A549 (cell line): ENCODE data around the gene STK17A. TPM values are rescaled to one million over a fixed set of nuclear protein-coding genes. Genes with fewer than 3 reads are reported as not detected.

Experiments
- ATAC-seq, 2 experiments: fragments of 200-7000 bp in 1 of 2; fragments of >200 bp in 1 of 2; cut with Nextera tagmentation in 1 of 2; cut with Tn5 transposase in 1 of 2; 3 replicates each; pipeline versions ENCODE4 v1.8.0 to v1.9.1; 2018 to 2020; ENCODE audit warnings: mild to moderate bottlenecking in 1 of 2, moderate library complexity in 1 of 2
- CTCF ChIA-PET: fragments of 300-600 bp; sonication (Branson Sonifier 250); formaldehyde crosslinking; extraction: SDS; loops from one replicate; lab custom pipeline; 2021; ENCODE audit warnings: antibody characterized with exemption, inconsistent platforms; lab: Yijun Ruan, JAX
- POLR2A ChIA-PET: fragments of 350-600 bp; formaldehyde crosslinking; extraction: SDS; loops from one replicate; lab custom pipeline; 2021; ENCODE audit warnings: antibody characterized with exemption, inconsistent platforms; lab: Yijun Ruan, JAX
- DNase-seq, 2 experiments: peaks; one replicate each; pipeline versions ENCODE4 v3.0.0 to v3.0.0-alpha.2; 2011 to 2016; ENCODE audit warnings: low read depth in 1 of 2, low spot score in 1 of 2
- FAIRE-seq: peaks from 2 replicates; lab custom pipeline; 2011; peaks lifted over from hg19 to GRCh38; lab: Jason Lieb, UNC
- H3K27ac ChIP-seq, 2 experiments: fragments of >200 bp; sonication (Bioruptor Twin); formaldehyde crosslinking; 3 replicates each; pipeline ENCODE4 v1.5.1; 2016 to 2017
- H3K4me1 ChIP-seq: fragments of >200 bp; sonication (Bioruptor Twin); formaldehyde crosslinking; 3 replicates; pipeline ENCODE4 v1.6.1; 2016
- H3K4me2 ChIP-seq: fragments of >200 bp; sonication (Bioruptor Twin); formaldehyde crosslinking; 3 replicates; pipeline ENCODE4 v1.6.1; 2016
- H3K4me3 ChIP-seq: fragments of >200 bp; sonication (Bioruptor Twin); formaldehyde crosslinking; 3 replicates; pipeline ENCODE4 v1.5.1; 2016
- H3K9me3 ChIP-seq: fragments of >200 bp; sonication (Bioruptor Twin); formaldehyde crosslinking; 3 replicates; pipeline ENCODE4 v1.6.1; 2016
- ATOH8 ChIP-seq: fragments of 250-450 bp; sonication (Bioruptor Pico); IDR thresholded peaks from 2 replicates; pipeline ENCODE4 v1.5.0; 2020; ENCODE audit warnings: low read depth, mild to moderate bottlenecking, moderate library complexity
- BCL3 ChIP-seq: fragments of >200 bp; sonication (Bioruptor Twin); formaldehyde crosslinking; IDR thresholded peaks from 3 replicates; pipeline ENCODE4 v1.6.1; 2016
- CHD2 ChIP-seq: fragments of 150-350 bp; IDR thresholded peaks from 2 replicates; pipeline ENCODE4 v1.6.1; 2014; ENCODE audit warnings: low read length; ENCODE audit not compliant: partially characterized antibody
- EHF ChIP-seq: fragments of 250-450 bp; sonication (Bioruptor Pico); IDR thresholded peaks from 2 replicates; pipeline ENCODE4 v1.5.0; 2020; ENCODE audit warnings: mild to moderate bottlenecking
- FOSL2 ChIP-seq, 2 experiments: fragments of 450-650 bp in 1 of 2; fragments of >200 bp in 1 of 2; sonication (Bioruptor Twin) in 1 of 2; formaldehyde crosslinking; IDR thresholded peaks; 2 replicates each; pipeline versions ENCODE4 v1.5.0 to v1.6.1; 2016 to 2020; ENCODE audit warnings: mild to moderate bottlenecking in 1 of 2, moderate library complexity in 1 of 2
- FOXS1 ChIP-seq: fragments of 250-450 bp; sonication (Bioruptor Pico); IDR thresholded peaks from 2 replicates; pipeline ENCODE4 v1.5.0; 2020; ENCODE audit warnings: mild to moderate bottlenecking, moderate library complexity
- GATA3 ChIP-seq: IDR thresholded peaks from 2 replicates; pipeline ENCODE4 v1.6.1; 2012; ENCODE audit warnings: borderline replicate concordance
- HES2 ChIP-seq: fragments of >200 bp; sonication (Bioruptor Twin); formaldehyde crosslinking; IDR thresholded peaks from 2 replicates; pipeline ENCODE4 v1.6.1; 2016
- HOXA7 ChIP-seq: fragments of 250-450 bp; sonication (Bioruptor Pico); IDR thresholded peaks from 2 replicates; pipeline ENCODE4 v1.5.0; 2020; ENCODE audit warnings: mild to moderate bottlenecking, moderate library complexity
- HOXB5 ChIP-seq: fragments of 250-450 bp; sonication (Bioruptor Pico); IDR thresholded peaks from 2 replicates; pipeline ENCODE4 v1.5.0; 2020; ENCODE audit warnings: mild to moderate bottlenecking, moderate library complexity
- JUNB ChIP-seq: fragments of >200 bp; sonication (Bioruptor Twin); formaldehyde crosslinking; IDR thresholded peaks from 2 replicates; pipeline ENCODE4 v1.6.1; 2016
- KDM1A ChIP-seq: fragments of 200-600 bp; sonication (generic); IDR thresholded peaks from 2 replicates; pipeline ENCODE4 v1.6.1; 2016; ENCODE audit warnings: low read depth, mild to moderate bottlenecking
- KDM5A ChIP-seq: fragments of 200-600 bp; sonication (generic); IDR thresholded peaks from 2 replicates; pipeline ENCODE4 v1.6.1; 2016; ENCODE audit warnings: antibody characterized with exemption, mild to moderate bottlenecking
- PBX3 ChIP-seq: IDR thresholded peaks from 2 replicates; pipeline ENCODE4 v1.6.1; 2012
- POLR2AphosphoS2 ChIP-seq: conservative IDR thresholded peaks from 2 replicates; pipeline ENCODE4 v1.6.1; 2012; ENCODE audit warnings: low read length, improper control_type of control experiment, inconsistent platforms
- RAD21 ChIP-seq, 2 experiments: fragments of >200 bp in 1 of 2; sonication (Bioruptor Twin) in 1 of 2; formaldehyde crosslinking in 1 of 2; IDR thresholded peaks in 1 of 2; conservative IDR thresholded peaks in 1 of 2; 2 replicates in 1 of 2; 3 replicates in 1 of 2; pipeline ENCODE4 v1.6.1; 2012 to 2018; ENCODE audit warnings: inconsistent platforms in 1 of 2
- RCOR1 ChIP-seq: fragments of 150-350 bp; IDR thresholded peaks from 2 replicates; pipeline ENCODE4 v1.6.1; 2014; ENCODE audit warnings: antibody characterized with exemption, low read length, low read depth
- RFX5 ChIP-seq: fragments of 450-650 bp; IDR thresholded peaks from 2 replicates; pipeline ENCODE4 v1.7.1; 2014; ENCODE audit warnings: antibody characterized with exemption, mild to moderate bottlenecking, moderate library complexity
- SMC3 ChIP-seq: fragments of >200 bp; sonication (Bioruptor Twin); formaldehyde crosslinking; IDR thresholded peaks from 3 replicates; pipeline ENCODE4 v1.6.1; 2018; ENCODE audit warnings: inconsistent platforms
- SREBF2 ChIP-seq: fragments of 450-650 bp; IDR thresholded peaks from 2 replicates; pipeline ENCODE4 v1.6.1; 2014; ENCODE audit warnings: mild to moderate bottlenecking, moderate library complexity
- ZC3H11A ChIP-seq: fragments of 450-650 bp; IDR thresholded peaks from 2 replicates; pipeline ENCODE4 v1.6.1; 2014; ENCODE audit warnings: antibody characterized with exemption, mild to moderate bottlenecking
- ZFP36 ChIP-seq: fragments of 450-650 bp; IDR thresholded peaks from 2 replicates; pipeline ENCODE4 v1.6.1; 2014; ENCODE audit warnings: borderline replicate concordance; ENCODE audit not compliant: partially characterized antibody
- WGBS: methylation state at CpG from one replicate; pipeline ENCODE4 v1.1.6; 2017; ENCODE audit errors: missing lambda C conversion rate; 5-methylcytosine and 5-hydroxymethylcytosine counted together
- polyA plus RNA-seq, 4 experiments: library from polyadenylated mRNA; depleted of rRNA in 3 of 4; stranded (reverse); fragments of >200 nt; fragmentation: RNase III in 1 of 4; extraction: RNeasy Plus Mini Kit Qiagen cat#74134 plus additional on column Dnase treatment in 1 of 4; gene quantifications; 2 replicates in 3 of 4; 3 replicates in 1 of 4; pipeline ENCODE4 v1.2.3, GENCODE V29; 2011 to 2017

STK17A gene
- polyA plus RNA-seq, 2 of the 4 experiments (the other 2 are of a cell fraction) = 27.3 to 47.5 TPM

- Histone ChIP-seq H3K27ac (no peak overlapping the region), H3K4me3 (no peak overlapping the region), H3K4me2 (0 out of 3 replicates have a peak overlapping the region, but pooled peaks have one; percentile 11)
- POLR2A ChIA-PET = interaction anchor here (0.6 to 0.9 kb wide), 3 partner anchors 9 to 110 kb away, joined by 3 to 6 read pairs (median 3); partner anchors contain the start of genes COA1 and STK17A
- no peak for FAIRE-seq
- CTCF ChIA-PET = interaction anchor here (1.7 to 3.7 kb wide), 3 partner anchors 37 to 219 kb away, joined by 5 to 18 read pairs (median 14); partner anchors contain the start of gene STK17A
- whole genome bisulfite sequencing = 56% methylated on average over 4 of the region's 4 CpGs
- no peak; a peak in 2 of 6 replicates for ATAC-seq
- TF ChIP-seq HES2 = no peak
- no peak for TF ChIP-seq FOSL2 (IDR thresholded peaks at IDR 0.05)
- TF ChIP-seq FOSL2 (CRISPR knock-in tag; IDR thresholded peaks at IDR 0.05) = peak; percentile 46; the same call in 1 of the 2 replicates
- TF ChIP-seq, all 56 proteins: peak for 1
- DNase-seq = no peak
- peaks cover 13% of the 10 kb centered on the region for H3K4me1 ChIP-seq
- H3K9me3 ChIP-seq = no peaks in the 10 kb centered on the region
Observed at GRCh38 chr7:43619213-43620012, 36.5 kb downstream of the STK17A start.

- Histone ChIP-seq H3K4me3 (no peak overlapping the region), H3K4me1 (peaks cover 17% of the 10 kb centered on the region), H3K9me3 (no peaks in the 10 kb centered on the region), H3K27ac (no peak overlapping the region), H3K4me2 (no peak overlapping the region)
- 88% methylated on average over 5 of the region's 5 CpGs for WGBS
- ATAC-seq = no peak
- ChIA-PET CTCF (interaction anchor here (0.9 to 3.7 kb wide), 5 partner anchors 10 to 78 kb away, joined by 3 to 18 read pairs (median 3); partner anchors contain the start of gene STK17A), POLR2A (no interaction called here)
- no peak for TF ChIP-seq PBX3
- no peak for TF ChIP-seq ZC3H11A
- TF ChIP-seq BCL3 = no peak
- no peak for TF ChIP-seq RCOR1
- TF ChIP-seq RAD21 (conservative IDR thresholded peaks at IDR 0.05 in 1 of 2, IDR thresholded peaks at IDR 0.05 in 1 of 2) = no peak
- no peak for TF ChIP-seq RFX5
- TF ChIP-seq HOXB5 (CRISPR knock-in tag) = no peak
- no peak for TF ChIP-seq EHF
- TF ChIP-seq SMC3 = no peak
- TF ChIP-seq SREBF2 = no peak
- TF ChIP-seq GATA3 = no peak
- TF ChIP-seq CHD2 = no peak
- TF ChIP-seq JUNB = no peak
- no peak for DNase-seq
- FAIRE-seq = no peak
Observed at GRCh38 chr7:43621729-43622448, 39.0 kb downstream of the STK17A start.

- ChIA-PET POLR2A (no interaction called here), CTCF (no interaction called here)
- Histone ChIP-seq H3K4me3 (no peak overlapping the region), H3K4me1 (peaks cover 11% of the 10 kb centered on the region), H3K9me3 (no peaks in the 10 kb centered on the region), H3K27ac (no peak overlapping the region), H3K4me2 (no peak overlapping the region)
- TF ChIP-seq KDM5A (no peak), KDM1A (no peak), ZFP36 (no peak), ATOH8 (CRISPR knock-in tag) (no peak), HOXA7 (CRISPR knock-in tag) (0 out of 2 replicates have a peak, but pooled peaks have one; percentile 31), POLR2AphosphoS2 (no peak), EHF (no peak), FOXS1 (CRISPR knock-in tag) (no peak)
- 88% methylated on average over 2 of the region's 2 CpGs for WGBS
- no peak for DNase-seq
- no peak for ATAC-seq
- FAIRE-seq = no peak
Observed at GRCh38 chr7:43624156-43624555, 41.2 kb downstream of the STK17A start.
